Panc1 (cell line): ENCODE measurements around the gene EPHA10.
A peak's percentile ranks its signal among the peaks of the same experiment; 100 is the strongest.

Experiments used
- POLR2AphosphoS5 ChIP-seq: IDR thresholded peaks from 2 replicates; pipeline ENCODE4 v1.6.1; 2012; ENCODE audit warnings: mild to moderate bottlenecking, low read depth, low read length, moderate library complexity
- TCF7L2 ChIP-seq: IDR thresholded peaks from 2 replicates; pipeline ENCODE4 v1.6.1; 2011; ENCODE audit warnings: mild to moderate bottlenecking, low read depth, low read length, inconsistent platforms
- TF ChIP-seq, protein P1 (sequence below): fragments of 450-650 bp; IDR thresholded peaks from 2 replicates; pipeline ENCODE4 v1.5.1; 2017; ENCODE audit warnings: mild to moderate bottlenecking

DNA sequence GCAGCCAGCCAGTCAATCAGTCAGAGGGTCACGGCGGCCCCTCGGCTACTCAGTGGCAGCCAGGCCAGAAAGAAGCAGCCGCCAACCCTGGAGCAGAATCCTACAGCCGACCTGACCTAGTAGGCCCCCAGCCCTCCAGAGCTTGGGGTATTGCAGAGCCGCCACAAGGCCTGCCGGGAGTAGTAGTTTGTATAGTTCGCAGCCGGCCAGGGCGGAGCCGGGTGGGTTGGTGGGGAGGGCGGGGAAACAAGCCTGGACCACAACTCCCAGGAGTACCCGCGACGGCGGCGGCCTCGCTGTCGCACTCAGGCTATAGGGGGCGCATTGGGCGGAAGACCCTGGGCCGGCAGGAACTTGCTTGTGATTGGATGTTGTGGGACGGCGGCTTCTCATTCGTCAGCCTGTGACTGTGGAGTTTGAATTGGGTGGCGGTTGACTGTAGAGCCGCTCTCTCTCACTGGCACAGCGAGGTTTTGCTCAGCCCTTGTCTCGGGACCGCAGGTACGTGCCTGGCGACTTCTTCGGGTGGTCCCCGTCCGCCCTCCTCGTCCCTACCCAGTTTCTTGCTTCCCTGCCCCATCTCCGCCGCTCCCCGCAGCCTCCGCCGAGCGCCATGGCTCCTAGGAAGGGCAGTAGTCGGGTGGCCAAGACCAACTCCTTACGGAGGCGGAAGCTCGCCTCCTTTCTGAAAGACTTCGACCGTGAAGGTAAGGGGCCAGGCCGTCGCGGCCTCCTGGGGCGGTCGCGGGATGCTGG, 72.7 kb downstream of the EPHA10 start, which contains the start of gene CDCA8:
- TF ChIP-seq, protein P1, sequence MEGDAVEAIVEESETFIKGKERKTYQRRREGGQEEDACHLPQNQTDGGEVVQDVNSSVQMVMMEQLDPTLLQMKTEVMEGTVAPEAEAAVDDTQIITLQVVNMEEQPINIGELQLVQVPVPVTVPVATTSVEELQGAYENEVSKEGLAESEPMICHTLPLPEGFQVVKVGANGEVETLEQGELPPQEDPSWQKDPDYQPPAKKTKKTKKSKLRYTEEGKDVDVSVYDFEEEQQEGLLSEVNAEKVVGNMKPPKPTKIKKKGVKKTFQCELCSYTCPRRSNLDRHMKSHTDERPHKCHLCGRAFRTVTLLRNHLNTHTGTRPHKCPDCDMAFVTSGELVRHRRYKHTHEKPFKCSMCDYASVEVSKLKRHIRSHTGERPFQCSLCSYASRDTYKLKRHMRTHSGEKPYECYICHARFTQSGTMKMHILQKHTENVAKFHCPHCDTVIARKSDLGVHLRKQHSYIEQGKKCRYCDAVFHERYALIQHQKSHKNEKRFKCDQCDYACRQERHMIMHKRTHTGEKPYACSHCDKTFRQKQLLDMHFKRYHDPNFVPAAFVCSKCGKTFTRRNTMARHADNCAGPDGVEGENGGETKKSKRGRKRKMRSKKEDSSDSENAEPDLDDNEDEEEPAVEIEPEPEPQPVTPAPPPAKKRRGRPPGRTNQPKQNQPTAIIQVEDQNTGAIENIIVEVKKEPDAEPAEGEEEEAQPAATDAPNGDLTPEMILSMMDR = peak; percentile 81
- TF ChIP-seq POLR2AphosphoS5 (peak; percentile 93), TCF7L2 (no peak)
